ENCODE results near the gene ACP5.
"Not testable (repeated sequence)": the region's sequence is repeated elsewhere in the genome, so short reads cannot be mapped to it uniquely, and the experiment has no call there.

The ACP5 gene

GRCh38 chr19:11578258-11579142 is 1.1 kb upstream of the ACP5 start:
- DNase-seq = no peak

GRCh38 chr19:11576227-11576626 is 1.2 kb downstream of the ACP5 start:
- no peak for DNase-seq

DNA sequence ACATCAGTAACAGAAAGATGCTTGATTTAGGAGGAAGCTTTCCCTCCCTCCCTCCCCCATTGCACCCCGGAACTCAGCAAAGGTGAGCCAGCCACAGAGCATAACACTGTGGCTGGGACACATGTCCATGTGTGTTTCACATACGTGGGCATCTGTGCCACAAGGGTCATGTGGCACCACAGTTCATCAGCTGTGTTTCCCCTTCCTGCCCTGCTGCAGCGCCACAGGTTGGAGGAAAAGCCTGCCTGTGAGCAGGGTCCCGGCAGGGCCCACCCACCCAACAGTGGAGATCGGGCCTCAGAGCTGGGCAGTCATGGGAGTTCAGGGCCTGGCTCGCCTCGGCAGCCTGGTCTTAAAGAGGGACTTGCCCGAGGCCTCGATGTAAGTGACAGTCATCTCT is 2.8 kb downstream of the ACP5 start:
- DNase-seq = no peak

GRCh38 chr19:11573763-11574162 is 3.7 kb downstream of the ACP5 start:
- not testable (repeated sequence) for DNase-seq

- DNase-seq = not testable (repeated sequence)
Observed at GRCh38 chr19:11573354-11573753, 4.1 kb downstream of the ACP5 start.

DNA sequence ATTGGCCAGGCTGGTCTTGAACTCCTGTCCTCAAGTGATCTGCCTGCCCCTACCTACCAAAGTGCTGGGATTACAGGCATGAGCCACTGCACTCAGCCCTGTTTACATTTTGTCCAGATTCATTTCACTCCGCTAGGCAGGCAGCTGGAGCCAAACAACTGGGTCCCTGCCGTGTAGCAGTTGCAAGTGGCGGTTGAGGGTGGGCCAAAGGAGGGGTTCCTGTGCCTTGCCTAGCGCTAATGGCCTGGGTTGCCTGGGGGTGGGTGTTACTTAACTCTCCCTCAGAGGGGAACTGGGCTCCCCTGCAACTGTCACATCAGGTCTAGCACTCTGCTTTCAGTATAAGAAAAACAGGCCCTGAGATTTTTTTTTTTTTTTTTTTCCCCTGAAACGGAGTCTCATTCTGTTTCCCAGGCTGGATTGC is 7.4 kb downstream of the ACP5 start:
- DNase-seq = no peak

DNA sequence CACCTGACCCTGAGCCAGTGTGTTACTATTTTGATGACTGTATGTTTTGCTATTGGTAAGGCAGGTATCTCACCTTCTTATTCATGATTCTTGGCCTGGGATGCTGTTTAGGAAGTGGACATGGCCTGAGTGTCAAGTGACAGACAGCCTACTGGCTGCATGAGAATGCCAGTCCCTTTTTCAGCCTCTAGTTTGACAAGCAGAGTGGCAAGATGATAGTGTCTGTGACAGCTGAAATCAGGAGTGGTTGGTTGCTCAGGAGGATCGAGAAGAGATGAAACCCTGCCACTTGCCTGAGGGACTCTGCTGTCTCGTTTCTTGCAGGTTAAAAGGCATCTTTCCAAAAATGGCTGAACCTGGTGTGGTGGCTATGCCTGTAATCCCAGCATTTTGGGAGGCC is 11.3 kb downstream of the ACP5 start:
- no peak for DNase-seq

DNA sequence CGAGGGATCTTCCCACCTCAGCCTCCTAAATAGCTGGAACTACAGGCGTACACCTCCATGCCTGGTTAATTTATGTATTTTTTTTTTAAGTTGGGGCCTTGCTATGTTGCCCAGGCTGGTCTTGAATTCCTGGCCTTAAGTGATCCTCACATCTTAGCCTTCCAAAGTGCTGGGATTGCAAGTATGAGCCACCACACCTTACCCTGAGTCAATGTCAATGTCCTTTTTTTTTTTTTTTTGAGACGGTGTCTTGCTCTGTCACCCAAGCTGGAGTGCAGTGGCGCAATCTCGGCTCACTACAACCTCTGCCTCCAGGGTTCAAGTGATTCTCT is 11.8 kb downstream of the ACP5 start:
- not testable (repeated sequence) for DNase-seq

DNA sequence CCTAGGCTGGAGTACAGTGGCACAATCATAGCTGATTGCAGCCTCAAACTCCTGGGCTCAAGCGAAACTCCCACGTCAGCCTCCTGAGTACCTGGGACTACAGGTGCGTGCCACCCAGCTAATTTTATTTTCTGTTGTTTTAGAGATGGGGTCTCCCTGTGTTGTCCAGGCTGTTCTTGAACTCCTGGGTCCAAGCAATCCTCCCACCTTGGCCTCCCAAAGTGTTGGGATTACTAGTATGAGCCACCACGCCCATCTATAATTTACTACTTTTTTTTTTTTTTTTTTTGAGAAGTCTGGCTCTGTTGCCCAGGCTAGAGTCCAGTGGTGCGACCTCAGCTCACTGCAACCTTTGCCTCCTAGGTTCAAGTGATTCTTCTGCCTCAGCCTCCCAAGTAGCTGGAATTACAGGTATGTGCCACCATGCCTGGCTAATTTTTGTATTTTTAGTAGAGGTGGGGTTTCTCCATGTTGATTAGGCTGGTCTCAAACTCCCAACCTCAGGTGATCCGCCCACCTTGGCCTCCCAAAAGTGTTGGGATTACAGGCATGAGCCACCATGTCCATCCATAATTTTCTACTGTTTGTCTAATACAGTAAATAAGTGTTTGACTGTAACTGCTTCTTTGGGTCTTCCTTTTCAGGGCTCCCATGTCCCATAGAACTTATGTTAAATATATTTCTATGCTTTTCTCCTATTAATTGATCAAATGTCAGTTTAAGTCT is 13.2 kb downstream of the ACP5 start:
- DNase-seq = not testable (repeated sequence)

- no peak for DNase-seq
Observed at GRCh38 chr19:11563532-11563931, 13.9 kb downstream of the ACP5 start.

- DNase-seq = peak; percentile 47
Observed at GRCh38 chr19:11560404-11561051, 16.9 kb downstream of the ACP5 start.

- peak; percentile 96 for DNase-seq
Observed at GRCh38 chr19:11558881-11559828, 18.3 kb downstream of the ACP5 start, which contains the start of gene ELOF1. TSS of gene ELOF1 (minus strand) at chr19:11559230. CDS start at chr19:11554347, 4,883 bp downstream.

- no peak for DNase-seq
Observed at GRCh38 chr19:11556634-11557420, 20.6 kb downstream of the ACP5 start.

- DNase-seq = no peak
Observed at GRCh38 chr19:11555246-11555645, 22.2 kb downstream of the ACP5 start.

GRCh38 chr19:11554160-11554559 is 23.3 kb downstream of the ACP5 start:
- DNase-seq = no peak

DNA sequence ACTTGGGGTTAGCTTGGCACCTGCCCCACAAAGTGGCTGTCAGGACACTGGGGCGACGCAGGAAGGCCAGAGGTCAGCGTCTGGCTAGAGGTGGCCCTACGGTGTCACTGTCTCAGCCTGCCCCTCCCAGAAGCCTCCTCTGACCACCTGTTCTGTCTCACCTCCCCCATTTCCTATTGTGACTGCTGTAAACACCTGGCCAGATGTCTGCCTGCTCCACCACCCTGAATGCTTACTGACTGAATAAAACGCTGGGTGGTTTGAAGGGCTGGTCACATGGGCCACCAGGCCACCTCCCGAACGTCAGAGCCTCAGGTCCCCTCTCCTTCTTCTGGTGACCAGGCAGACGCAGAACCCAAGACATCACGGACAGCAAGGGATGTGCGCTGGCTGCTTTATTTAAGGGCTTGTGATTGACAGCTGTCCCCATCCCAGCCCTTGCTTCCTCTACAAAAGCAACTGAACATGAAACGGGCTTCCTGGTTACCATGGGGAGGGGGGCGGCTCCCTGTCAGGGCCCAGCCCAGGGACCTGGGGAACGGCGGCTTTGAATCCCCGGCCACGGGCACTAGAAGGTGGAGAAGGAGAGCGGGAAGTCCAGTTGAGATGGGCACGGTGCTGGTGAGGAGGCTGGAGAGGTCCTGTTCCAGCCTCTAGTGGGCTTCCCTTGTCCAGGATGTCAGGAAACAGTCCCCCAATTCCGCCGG is 24.6 kb downstream of the ACP5 start:
- no peak for DNase-seq

GRCh38 chr19:11551603-11552235 is 25.7 kb downstream of the ACP5 start:
- no peak for DNase-seq

DNA sequence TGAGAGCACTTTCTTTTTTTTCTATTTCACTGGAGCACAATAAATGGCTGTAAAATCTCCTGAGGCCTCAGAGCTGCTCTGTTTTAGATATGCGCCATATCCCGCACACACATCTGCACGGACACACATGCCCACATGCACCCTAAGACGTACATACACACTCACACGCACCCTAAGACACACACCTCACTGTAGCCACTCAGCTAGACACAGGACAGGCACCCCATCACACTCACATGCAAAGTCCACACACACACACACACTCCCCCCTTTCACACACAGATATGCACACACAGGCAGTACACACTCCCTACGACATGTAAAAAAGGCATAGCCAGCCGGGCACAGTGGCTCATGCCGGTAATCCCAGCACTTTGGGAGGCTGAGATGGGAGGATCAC is 27.2 kb downstream of the ACP5 start:
- DNase-seq = no peak

DNA sequence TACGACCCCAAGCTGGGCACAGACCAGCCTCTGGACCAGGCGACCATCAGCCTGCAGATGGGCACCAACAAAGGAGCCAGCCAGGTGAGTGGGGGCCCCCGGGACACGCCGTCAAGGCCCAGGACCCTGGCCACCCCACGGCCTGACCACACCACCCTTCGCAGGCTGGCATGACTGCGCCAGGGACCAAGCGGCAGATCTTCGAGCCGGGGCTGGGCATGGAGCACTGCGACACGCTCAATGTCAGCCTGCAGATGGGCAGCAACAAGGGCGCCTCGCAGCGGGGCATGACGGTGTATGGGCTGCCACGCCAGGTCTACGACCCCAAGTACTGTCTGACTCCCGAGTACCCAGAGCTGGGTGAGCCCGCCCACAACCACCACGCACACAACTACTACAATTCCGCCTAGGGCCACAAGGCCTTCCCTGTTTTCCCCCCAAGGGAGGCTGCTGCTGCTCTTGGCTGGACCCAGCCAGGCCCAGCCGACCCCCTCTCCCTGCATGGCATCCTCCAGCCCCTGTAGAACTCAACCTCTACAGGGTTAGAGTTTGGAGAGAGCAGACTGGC is 28.0 kb downstream of the ACP5 start:
- no peak for DNase-seq
